GM21526 (cell line): ENCODE results near the gene PTBP1.
"Not testable (repeated sequence)": the region's sequence is repeated elsewhere in the genome, so short reads cannot be mapped to it uniquely, and the experiment has no call there.

Source experiments
- ATAC-seq: cut with Tn5 transposase; IDR thresholded peaks from one replicate; pipeline ENCODE4 v1.9.1; 2021; ENCODE audit warnings: moderate library complexity; ENCODE audit not compliant: unreplicated experiment, low FRiP score

Gene PTBP1

GRCh38 chr19:850979-851335, 53.7 kb downstream of the PTBP1 start:
- ATAC-seq, result no peak

- no peak for ATAC-seq
Observed at GRCh38 chr19:852136-853013, 55.1 kb downstream of the PTBP1 start, which contains the start of gene ELANE. Gene ELANE (plus strand): TSS chr19:852303. CDS start chr19:852329, 26 bp downstream.

GRCh38 chr19:853014-853585, 55.8 kb downstream of the PTBP1 start:
- ATAC-seq, result no peak

GRCh38 chr19:853614-854220, 56.5 kb downstream of the PTBP1 start:
- ATAC-seq, result not testable (repeated sequence)

- ATAC-seq, result no peak
Observed at GRCh38 chr19:854549-854948, 57.3 kb downstream of the PTBP1 start.

- no peak for ATAC-seq
Observed at GRCh38 chr19:855142-855541, 57.9 kb downstream of the PTBP1 start.

- ATAC-seq, result no peak
Observed at GRCh38 chr19:855566-856120, 58.4 kb downstream of the PTBP1 start.

- no peak for ATAC-seq
Observed at GRCh38 chr19:858284-858683, 61.0 kb downstream of the PTBP1 start.

GRCh38 chr19:858868-859843, 61.9 kb downstream of the PTBP1 start, which contains the start of gene CFD:
Gene CFD (plus strand): TSS chr19:859664. CDS start chr19:859690, 26 bp downstream.
- ATAC-seq, result no peak

- no peak for ATAC-seq
Observed at GRCh38 chr19:861141-861755, 64.0 kb downstream of the PTBP1 start.
